Stomach (tissue), 9 donors: ENCODE data around the gene TOX3. TPM values are rescaled to one million over a fixed set of nuclear protein-coding genes. Genes with fewer than 3 reads are reported as not detected.

Experiments
- DNase-seq, 2 donors: peaks; one replicate each; pipeline versions ENCODE4 v3.0.0 to v3.0.0-alpha.2; 2013 to 2019
- H3K27ac ChIP-seq, 5 donors: fragments of 200-600 bp in 4 of 5; sonication (generic) in 4 of 5; one replicate each; pipeline ENCODE4 v1.5.1; 2013 to 2019; ENCODE audit warnings: mild to moderate bottlenecking in 1 of 5, moderate library complexity in 1 of 5
- H3K27me3 ChIP-seq, 3 donors: fragments of 200-600 bp; sonication (generic); one replicate each; pipeline ENCODE4 v1.5.1; 2017 to 2019; ENCODE audit warnings: mixed run types in 1 of 3
- H3K36me3 ChIP-seq, 4 donors: fragments of 200-600 bp; sonication (generic); 1 replicate in 3 of 4; 2 replicates in 1 of 4; pipeline ENCODE4 v1.5.1; 2016 to 2019
- H3K4me1 ChIP-seq, 4 donors: fragments of 200-600 bp; sonication (generic); one replicate each; pipeline ENCODE4 v1.5.1; 2016 to 2019
- H3K4me3 ChIP-seq, 4 donors: fragments of 200-600 bp; sonication (generic) in 3 of 4; one replicate each; pipeline ENCODE4 v1.5.1; 2016 to 2019; ENCODE audit warnings: mild to moderate bottlenecking in 1 of 4
- H3K9me3 ChIP-seq, 4 donors: fragments of 200-600 bp; sonication (generic); one replicate each; pipeline ENCODE4 v1.5.1; 2016 to 2019
- EP300 ChIP-seq: sonication (generic); formaldehyde crosslinking; IDR thresholded peaks from one replicate; pipeline ENCODE4 v1.6.1; 2017; ENCODE audit warnings: antibody characterized with exemption
- POLR2A ChIP-seq, 4 donors: fragments of 450-650 bp; IDR thresholded peaks; one replicate each; pipeline ENCODE4 v1.6.1; 2016; ENCODE audit warnings: antibody characterized with exemption in 4 of 4, control low read depth in 2 of 4, mild to moderate bottlenecking in 1 of 4, moderate library complexity in 1 of 4
- POLR2AphosphoS5 ChIP-seq, 3 donors: sonication (generic); formaldehyde crosslinking; IDR thresholded peaks; one replicate each; pipeline ENCODE4 v1.6.1; 2016; ENCODE audit warnings: antibody characterized with exemption in 3 of 3
- WGBS, 5 donors: extraction: QIAGEN DNeasy Blood & Tissue Kit in 3 of 5; methylation state at CpG; one replicate each; pipeline versions ENCODE4 v1.1.5 to v1.1.7; 2013 to 2018; 5-methylcytosine and 5-hydroxymethylcytosine counted together
- intact Hi-C: fragments of 100-400 bp; cut with DNase I; formaldehyde crosslinking; loops from one replicate; pipeline ENCODE4 v1.15.1; 2023; ENCODE audit warnings: low total_unique reads
- polyA plus RNA-seq, 3 donors: library from polyadenylated mRNA; stranded (reverse); fragments of 200-250 nt; gene quantifications; one replicate each; pipeline ENCODE4 v1.2.3, GENCODE V29; 2013
- total RNA-seq, 5 donors: library from RNA; depleted of rRNA; stranded (reverse); fragments of >200 nt; gene quantifications; one replicate each; pipeline versions ENCODE4 v1.1.0 to v1.2.3, GENCODE V29; 2014 to 2016
- TF ChIP-seq, protein P1 (sequence below), 7 experiments: fragments of 450-650 bp in 4 of 7; fragments of 200-600 bp in 3 of 7; sonication (generic) in 3 of 7; IDR thresholded peaks; one replicate each; pipeline ENCODE4 v1.5.1; 2016 to 2019; ENCODE audit warnings: antibody characterized with exemption in 7 of 7, control low read depth in 2 of 7, mild to moderate bottlenecking in 1 of 7
- donor health status: healthy with polysubstance abuse.
- donor health status: Bipolar disorder and iron deficiency.
- donor health status: healthy.

The TOX3 gene
- total and polyA plus RNA-seq, 8 donors: 6.4 to 169 (median 11.1) TPM

DNA sequence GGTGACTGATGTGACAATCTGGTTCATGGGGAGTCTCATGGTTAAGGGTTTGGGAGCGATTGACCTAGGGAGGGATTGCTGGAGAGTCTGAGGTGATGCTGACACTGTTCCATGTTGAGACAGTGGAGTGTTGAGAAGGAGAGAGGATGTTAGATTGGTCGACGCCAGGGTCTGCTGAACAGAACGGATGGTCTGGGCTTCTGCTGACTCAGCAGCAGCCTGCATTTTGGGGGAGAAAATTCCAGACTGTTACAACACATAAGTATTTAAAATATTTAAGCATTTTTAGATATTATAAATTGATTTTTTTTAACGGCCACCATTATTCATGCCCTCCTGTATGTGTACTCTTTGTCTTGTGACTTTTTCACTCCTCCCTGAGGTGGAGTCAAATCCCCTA, 107.2 kb downstream of the TOX3 start:
- intact Hi-C loops: no loop called here
- TF ChIP-seq, protein P1, sequence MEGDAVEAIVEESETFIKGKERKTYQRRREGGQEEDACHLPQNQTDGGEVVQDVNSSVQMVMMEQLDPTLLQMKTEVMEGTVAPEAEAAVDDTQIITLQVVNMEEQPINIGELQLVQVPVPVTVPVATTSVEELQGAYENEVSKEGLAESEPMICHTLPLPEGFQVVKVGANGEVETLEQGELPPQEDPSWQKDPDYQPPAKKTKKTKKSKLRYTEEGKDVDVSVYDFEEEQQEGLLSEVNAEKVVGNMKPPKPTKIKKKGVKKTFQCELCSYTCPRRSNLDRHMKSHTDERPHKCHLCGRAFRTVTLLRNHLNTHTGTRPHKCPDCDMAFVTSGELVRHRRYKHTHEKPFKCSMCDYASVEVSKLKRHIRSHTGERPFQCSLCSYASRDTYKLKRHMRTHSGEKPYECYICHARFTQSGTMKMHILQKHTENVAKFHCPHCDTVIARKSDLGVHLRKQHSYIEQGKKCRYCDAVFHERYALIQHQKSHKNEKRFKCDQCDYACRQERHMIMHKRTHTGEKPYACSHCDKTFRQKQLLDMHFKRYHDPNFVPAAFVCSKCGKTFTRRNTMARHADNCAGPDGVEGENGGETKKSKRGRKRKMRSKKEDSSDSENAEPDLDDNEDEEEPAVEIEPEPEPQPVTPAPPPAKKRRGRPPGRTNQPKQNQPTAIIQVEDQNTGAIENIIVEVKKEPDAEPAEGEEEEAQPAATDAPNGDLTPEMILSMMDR (IDR thresholded peaks at IDR 0.05): no peak
- TF ChIP-seq EP300: no peak
- TF ChIP-seq POLR2A (IDR thresholded peaks at IDR 0.05): no peak
- no peak for TF ChIP-seq POLR2AphosphoS5 (IDR thresholded peaks at IDR 0.05)
- no peak for DNase-seq
- no peak overlapping the region for H3K4me3 ChIP-seq
- H3K27ac ChIP-seq: no peak overlapping the region
- 88 to 93% (median 90%) methylated on average over 5 of the region's 5 CpGs for WGBS, 5 donors
- no peaks in the 10 kb centered on the region for H3K27me3 ChIP-seq
- peaks cover 3 to 60% (median 34%) of the 10 kb centered on the region in 4 donors for H3K36me3 ChIP-seq
- H3K9me3 ChIP-seq: no peaks in the 10 kb centered on the region
- H3K4me1 ChIP-seq: no peaks in the 10 kb centered on the region

- Histone ChIP-seq H3K4me3 (no peak overlapping the region), H3K27ac (no peak overlapping the region), H3K4me1 (no peaks in the 10 kb centered on the region), H3K27me3 (no peaks in the 10 kb centered on the region), H3K9me3 (no peaks in the 10 kb centered on the region), H3K36me3 (peaks cover 3 to 55% (median 31%) of the 10 kb centered on the region in 4 donors)
- 83 to 88% (median 87%) methylated on average over 11 of the region's 11 CpGs for whole genome bisulfite sequencing, 5 donors
- TF ChIP-seq EP300 (no peak), POLR2A (IDR thresholded peaks at IDR 0.05) (no peak), POLR2AphosphoS5 (IDR thresholded peaks at IDR 0.05) (no peak)
- TF ChIP-seq, protein P1 (IDR thresholded peaks at IDR 0.05): no peak
- intact Hi-C loops: no loop called here
- no peak for DNase-seq
Measured at GRCh38 chr16:52439171-52439701, 107.7 kb downstream of the TOX3 start.

DNA sequence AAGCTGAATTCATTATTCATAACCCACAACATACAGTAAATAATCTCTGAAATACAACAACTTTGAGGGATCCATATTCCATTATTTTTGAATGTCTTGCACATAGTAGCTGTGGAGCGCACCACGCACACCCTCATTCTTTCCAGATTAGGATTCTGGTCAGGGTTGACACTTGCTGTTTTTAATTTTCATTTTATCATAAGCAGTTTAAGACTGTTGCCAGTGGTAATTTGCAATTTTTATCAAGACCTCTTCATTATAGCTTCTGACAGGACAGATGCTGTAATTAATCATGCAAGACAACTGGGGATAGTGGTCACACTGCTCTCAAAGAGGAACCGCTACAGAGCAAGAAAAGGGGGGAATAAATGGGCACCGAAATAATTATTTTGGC, 109.7 kb downstream of the TOX3 start:
- DNase-seq: no peak
- 95 to 97% (median 97%) methylated on average over 4 of the region's 4 CpGs for WGBS, 5 donors
- no peak overlapping the region for H3K4me3 ChIP-seq
- TF ChIP-seq POLR2A (IDR thresholded peaks at IDR 0.05): no peak
- TF ChIP-seq, protein P1 (IDR thresholded peaks at IDR 0.05): no peak
- TF ChIP-seq EP300: no peak
- no peak for TF ChIP-seq POLR2AphosphoS5 (IDR thresholded peaks at IDR 0.05)
- H3K36me3 ChIP-seq: peaks cover 3 to 35% (median 24%) of the 10 kb centered on the region in 4 donors
- no peaks in the 10 kb centered on the region for H3K4me1 ChIP-seq
- no peaks in the 10 kb centered on the region for H3K27me3 ChIP-seq
- no peaks in the 10 kb centered on the region for H3K9me3 ChIP-seq
- intact Hi-C loops: no loop called here
- H3K27ac ChIP-seq: no peak overlapping the region

GRCh38 chr16:52436339-52437276, 110.3 kb downstream of the TOX3 start:
- H3K27me3 ChIP-seq: no peaks in the 10 kb centered on the region
- no peaks in the 10 kb centered on the region for H3K9me3 ChIP-seq
- H3K4me1 ChIP-seq: no peaks in the 10 kb centered on the region
- WGBS, 5 donors: 79 to 87% (median 85%) methylated on average over 2 of the region's 2 CpGs
- intact Hi-C loops: no loop called here
- no peak for TF ChIP-seq POLR2AphosphoS5 (IDR thresholded peaks at IDR 0.05)
- no peak for TF ChIP-seq POLR2A (IDR thresholded peaks at IDR 0.05)
- TF ChIP-seq, protein P1 (IDR thresholded peaks at IDR 0.05): no peak
- no peak for TF ChIP-seq EP300
- peaks cover 3 to 29% (median 21%) of the 10 kb centered on the region in 4 donors for H3K36me3 ChIP-seq
- no peak overlapping the region for H3K27ac ChIP-seq
- DNase-seq: no peak
- no peak overlapping the region for H3K4me3 ChIP-seq
